ENCODE data around the gene CST8.

Gene CST8

DNA sequence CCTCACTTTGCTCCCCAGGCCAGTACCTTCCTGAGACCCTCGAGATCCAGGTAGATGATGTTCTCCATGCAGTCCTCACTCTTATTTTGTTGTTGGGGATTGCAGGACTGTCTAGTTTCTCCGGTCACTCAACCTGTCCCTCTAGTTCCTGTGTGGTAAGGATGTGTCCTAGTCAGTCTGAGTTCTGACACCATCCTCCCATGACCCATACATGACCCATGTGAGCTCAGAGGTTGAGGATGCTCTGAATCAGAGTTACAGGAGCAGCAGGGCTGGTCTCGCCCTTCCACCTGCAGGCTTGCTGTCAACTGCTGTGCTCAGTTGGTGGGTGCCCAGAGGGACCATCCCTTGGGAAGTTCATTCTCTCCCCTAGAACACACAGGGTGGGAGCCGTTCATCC is 11.9 kb upstream of the CST8 start:
- Histone ChIP-seq H4K20me1 (ENCODE audit: insufficient read depth, low read length, poor library complexity, severe bottlenecking) (no peaks in the 10 kb centered on the region), H3K79me2 (ENCODE audit: insufficient read depth, low read length) (no peaks in the 10 kb centered on the region), H3K27me3 (ENCODE audit: insufficient read depth, low read length, poor library complexity, severe bottlenecking) (no peaks in the 10 kb centered on the region), H3K9me3 (ENCODE audit: insufficient read depth, low read depth, low read length) (no peaks in the 10 kb centered on the region; the same call in 1 of the 2 replicates), H2AFZ (ENCODE audit: low read length) (no peak overlapping the region), H3K4me1 (ENCODE audit: insufficient read depth, low read length, poor library complexity, severe bottlenecking) (no peaks in the 10 kb centered on the region), H3K4me3 (ENCODE audit: low read length, poor library complexity, severe bottlenecking) (no peak overlapping the region), H3K4me2 (ENCODE audit: low read depth, low read length, poor library complexity, severe bottlenecking) (no peak overlapping the region), H3F3A (ENCODE audit: low read depth) (no peaks in the 10 kb centered on the region), H3K9me2 (replicated peaks; ENCODE audit: low read depth, low read length) (no peaks in the 10 kb centered on the region), H3K36me3 (ENCODE audit: insufficient read depth, low read length) (no peaks in the 10 kb centered on the region), H3K9ac (ENCODE audit: low read depth, low read length, poor library complexity, severe bottlenecking) (no peak overlapping the region)
- TF ChIP-seq, protein P1, sequence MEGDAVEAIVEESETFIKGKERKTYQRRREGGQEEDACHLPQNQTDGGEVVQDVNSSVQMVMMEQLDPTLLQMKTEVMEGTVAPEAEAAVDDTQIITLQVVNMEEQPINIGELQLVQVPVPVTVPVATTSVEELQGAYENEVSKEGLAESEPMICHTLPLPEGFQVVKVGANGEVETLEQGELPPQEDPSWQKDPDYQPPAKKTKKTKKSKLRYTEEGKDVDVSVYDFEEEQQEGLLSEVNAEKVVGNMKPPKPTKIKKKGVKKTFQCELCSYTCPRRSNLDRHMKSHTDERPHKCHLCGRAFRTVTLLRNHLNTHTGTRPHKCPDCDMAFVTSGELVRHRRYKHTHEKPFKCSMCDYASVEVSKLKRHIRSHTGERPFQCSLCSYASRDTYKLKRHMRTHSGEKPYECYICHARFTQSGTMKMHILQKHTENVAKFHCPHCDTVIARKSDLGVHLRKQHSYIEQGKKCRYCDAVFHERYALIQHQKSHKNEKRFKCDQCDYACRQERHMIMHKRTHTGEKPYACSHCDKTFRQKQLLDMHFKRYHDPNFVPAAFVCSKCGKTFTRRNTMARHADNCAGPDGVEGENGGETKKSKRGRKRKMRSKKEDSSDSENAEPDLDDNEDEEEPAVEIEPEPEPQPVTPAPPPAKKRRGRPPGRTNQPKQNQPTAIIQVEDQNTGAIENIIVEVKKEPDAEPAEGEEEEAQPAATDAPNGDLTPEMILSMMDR (conservative IDR thresholded peaks at IDR 0.05; ENCODE audit: low read length) = no peak
- TF ChIP-seq EZH2phosphoT487 (IDR thresholded peaks at IDR 0.05; ENCODE audit: borderline replicate concordance) = no peak

DNA sequence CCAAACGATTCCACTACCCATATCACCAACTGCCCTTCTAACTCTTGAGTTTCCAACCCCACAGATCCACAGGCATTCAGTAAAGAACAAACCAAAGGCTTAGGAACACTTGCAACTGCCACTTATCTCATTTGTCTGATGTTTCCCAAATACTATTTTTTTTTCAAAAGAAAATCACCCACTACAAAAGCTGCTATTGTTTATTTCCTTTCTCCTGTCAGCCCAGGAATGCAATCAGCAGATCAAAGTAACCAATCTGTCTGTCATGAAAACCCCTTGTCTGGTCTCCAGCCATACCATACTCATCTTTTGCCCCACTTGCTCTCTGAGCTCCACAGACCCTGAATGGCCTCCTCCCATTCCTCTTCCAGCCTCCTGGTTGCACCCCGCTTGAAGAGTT is 8.8 kb upstream of the CST8 start:
- Histone ChIP-seq H3K36me3 (ENCODE audit: insufficient read depth, low read length) (no peaks in the 10 kb centered on the region), H3K4me2 (ENCODE audit: low read depth, low read length, poor library complexity, severe bottlenecking) (no peak overlapping the region), H4K20me1 (ENCODE audit: insufficient read depth, low read length, poor library complexity, severe bottlenecking) (no peaks in the 10 kb centered on the region), H3K79me2 (ENCODE audit: insufficient read depth, low read length) (no peaks in the 10 kb centered on the region), H3F3A (ENCODE audit: low read depth) (no peaks in the 10 kb centered on the region), H3K9me2 (replicated peaks; ENCODE audit: low read depth, low read length) (no peaks in the 10 kb centered on the region), H3K4me1 (ENCODE audit: insufficient read depth, low read length, poor library complexity, severe bottlenecking) (no peaks in the 10 kb centered on the region), H3K4me3 (ENCODE audit: low read length, poor library complexity, severe bottlenecking) (no peak overlapping the region), H3K27me3 (ENCODE audit: insufficient read depth, low read length, poor library complexity, severe bottlenecking) (no peaks in the 10 kb centered on the region), H2AFZ (ENCODE audit: low read length) (no peak overlapping the region), H3K9ac (ENCODE audit: low read depth, low read length, poor library complexity, severe bottlenecking) (no peak overlapping the region), H3K9me3 (ENCODE audit: insufficient read depth, low read depth, low read length) (no peaks in the 10 kb centered on the region; the same call in 1 of the 2 replicates)
- TF ChIP-seq EZH2phosphoT487 (IDR thresholded peaks at IDR 0.05; ENCODE audit: borderline replicate concordance) = no peak
- TF ChIP-seq, protein P1 (conservative IDR thresholded peaks at IDR 0.05; ENCODE audit: low read length) = no peak

DNA sequence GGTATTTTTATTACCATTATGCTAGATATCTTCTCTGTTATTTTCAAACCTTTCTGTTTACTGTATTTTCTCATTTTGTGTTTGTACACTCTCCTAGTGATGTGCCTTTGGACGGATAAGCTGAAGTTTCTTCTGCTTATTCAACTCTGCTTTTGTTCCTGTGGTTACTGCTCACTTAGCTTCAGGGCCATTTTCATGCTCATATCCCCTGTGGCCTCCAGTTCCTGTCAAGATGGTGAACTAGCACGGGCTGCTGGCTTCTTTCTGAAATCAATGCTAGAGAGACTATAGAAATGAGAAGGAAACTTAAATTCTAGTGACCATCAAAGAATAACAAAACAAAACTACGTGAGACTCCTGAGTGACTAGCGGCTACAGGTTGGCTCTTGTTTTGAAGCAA is 6.8 kb upstream of the CST8 start:
- Histone ChIP-seq H4K20me1 (ENCODE audit: insufficient read depth, low read length, poor library complexity, severe bottlenecking) (no peaks in the 10 kb centered on the region), H3F3A (ENCODE audit: low read depth) (no peaks in the 10 kb centered on the region), H3K9me2 (replicated peaks; ENCODE audit: low read depth, low read length) (no peaks in the 10 kb centered on the region), H2AFZ (ENCODE audit: low read length) (no peak overlapping the region), H3K36me3 (ENCODE audit: insufficient read depth, low read length) (no peaks in the 10 kb centered on the region), H3K9ac (ENCODE audit: low read depth, low read length, poor library complexity, severe bottlenecking) (no peak overlapping the region), H3K4me2 (ENCODE audit: low read depth, low read length, poor library complexity, severe bottlenecking) (no peak overlapping the region), H3K9me3 (ENCODE audit: insufficient read depth, low read depth, low read length) (no peaks in the 10 kb centered on the region), H3K4me1 (ENCODE audit: insufficient read depth, low read length, poor library complexity, severe bottlenecking) (no peaks in the 10 kb centered on the region), H3K27me3 (ENCODE audit: insufficient read depth, low read length, poor library complexity, severe bottlenecking) (no peaks in the 10 kb centered on the region), H3K4me3 (ENCODE audit: low read length, poor library complexity, severe bottlenecking) (no peak overlapping the region), H3K79me2 (ENCODE audit: insufficient read depth, low read length) (no peaks in the 10 kb centered on the region)
- TF ChIP-seq, protein P1 (conservative IDR thresholded peaks at IDR 0.05; ENCODE audit: low read length) = no peak
- TF ChIP-seq EZH2phosphoT487 (IDR thresholded peaks at IDR 0.05; ENCODE audit: borderline replicate concordance) = no peak

All from Loucy (cell line).